Endodermal cell (in vitro differentiated cells): Measurements from ENCODE around the gene CHRM2. TPM values are rescaled to one million over a fixed set of nuclear protein-coding genes. Genes with fewer than 3 reads are reported as not detected.

Source experiments
- DNase-seq: peaks from one replicate; pipeline ENCODE4 v3.0.0-alpha.2; 2017
- H3K27ac ChIP-seq: 2 replicates; pipeline ENCODE4 v1.5.1; 2013; ENCODE audit warnings: mild to moderate bottlenecking, low read depth, low read length, moderate library complexity
- H3K27me3 ChIP-seq: 2 replicates; pipeline ENCODE4 v1.6.1; 2013; ENCODE audit warnings: mild to moderate bottlenecking, low read length, moderate library complexity; ENCODE audit not compliant: insufficient read depth, control insufficient read depth, poor library complexity, severe bottlenecking
- H3K36me3 ChIP-seq: 2 replicates; pipeline ENCODE4 v1.7.0; 2013; ENCODE audit warnings: mild to moderate bottlenecking, low read length, moderate library complexity; ENCODE audit not compliant: control insufficient read depth, insufficient read depth
- H3K4me1 ChIP-seq: one replicate; pipeline ENCODE4 v1.7.0; 2013; ENCODE audit warnings: low read length; ENCODE audit not compliant: control insufficient read depth, insufficient read depth
- H3K4me3 ChIP-seq: 2 replicates; pipeline ENCODE4 v1.5.1; 2013; ENCODE audit warnings: mild to moderate bottlenecking, low read length, moderate library complexity
- H3K9ac ChIP-seq: 2 replicates; pipeline ENCODE4 v1.6.1; 2013; ENCODE audit warnings: mild to moderate bottlenecking, low read length, moderate library complexity; ENCODE audit not compliant: poor library complexity, severe bottlenecking; ENCODE audit errors: extremely low read depth
- H3K9me3 ChIP-seq: 2 replicates; pipeline ENCODE4 v1.6.1; 2013; ENCODE audit warnings: mild to moderate bottlenecking, low read length, moderate library complexity; ENCODE audit not compliant: control insufficient read depth
- H3K27ac Mint-ChIP-seq: 2 replicates; pipeline ENCODE4 v1.8.0; 2020; ENCODE audit warnings: mixed read lengths
- H3K27me3 Mint-ChIP-seq: 2 replicates; pipeline ENCODE4 v1.8.0; 2021; ENCODE audit warnings: mild to moderate bottlenecking, mixed read lengths; ENCODE audit not compliant: insufficient read depth
- H3K36me3 Mint-ChIP-seq: 2 replicates; pipeline ENCODE4 v1.8.0; 2020; ENCODE audit warnings: low read depth, mixed read lengths
- H3K4me1 Mint-ChIP-seq: 2 replicates; pipeline ENCODE4 v1.8.0; 2020; ENCODE audit warnings: mixed read lengths
- H3K4me3 Mint-ChIP-seq: 2 replicates; pipeline ENCODE4 v1.8.0; 2020; ENCODE audit warnings: mild to moderate bottlenecking, moderate library complexity, mixed read lengths
- H3K9me3 Mint-ChIP-seq: 2 replicates; pipeline ENCODE4 v1.8.0; 2020; ENCODE audit warnings: mild to moderate bottlenecking, mixed read lengths
- CTCF ChIP-seq: fragments of 200-600 bp; sonication (generic); conservative IDR thresholded peaks from 2 replicates; pipeline ENCODE4 v1.5.0; 2021; ENCODE audit warnings: antibody characterized with exemption, mild to moderate bottlenecking
- WGBS, 2 experiments: methylation state at CpG; one replicate each; pipeline versions ENCODE4 v1.1.5 to v1.1.7; 2013; ENCODE audit warnings: missing lambda C conversion rate in 2 of 2, mixed read lengths in 1 of 2; ENCODE audit not compliant: insufficient coverage in 1 of 2, insufficient read length in 1 of 2; 5-methylcytosine and 5-hydroxymethylcytosine counted together
- total RNA-seq, 2 donors: library from RNA; stranded (reverse); fragmentation: NEBNext Ultra II Directional in 1 of 2; extraction: Animal tissue kit (Norgen Biotek cat#: 25700) in 1 of 2; gene quantifications; 2 replicates in 1 of 2; 3 replicates in 1 of 2; pipeline ENCODE4 v1.2.1, GENCODE V29; 2021

Gene CHRM2
- total RNA-seq, 2 donors from 2014 or later = not detected

- H3K27me3 Mint-ChIP-seq = no peaks in the 10 kb centered on the region
- no peak overlapping the region for H3K9ac ChIP-seq
- H3K4me1 Mint-ChIP-seq = peaks cover 49% of the 10 kb centered on the region
- DNase-seq = no peak
- H3K4me1 ChIP-seq = peaks cover 17% of the 10 kb centered on the region
- H3K36me3 ChIP-seq = no peaks in the 10 kb centered on the region
- no peaks in the 10 kb centered on the region for H3K9me3 Mint-ChIP-seq
- no peaks in the 10 kb centered on the region for H3K9me3 ChIP-seq
- H3K4me3 ChIP-seq = no peak overlapping the region
- no peak for TF ChIP-seq CTCF
- no peak overlapping the region for H3K27ac ChIP-seq
- H3K4me3 Mint-ChIP-seq = no peak overlapping the region
- 83 to 92% methylated on average over 1 to 3 of the region's 3 CpGs for WGBS, 2 experiments
- no peak overlapping the region for H3K27ac Mint-ChIP-seq
- H3K36me3 Mint-ChIP-seq = no peaks in the 10 kb centered on the region
- H3K27me3 ChIP-seq = no peaks in the 10 kb centered on the region
These were observed 133.0 kb downstream of the CHRM2 start for GRCh38 chr7:137001478-137001877.

GRCh38 chr7:137003086-137003485, 134.6 kb downstream of the CHRM2 start:
- 91 to 94% methylated on average over 2 of the region's 2 CpGs for WGBS, 2 experiments
- peaks cover 59% of the 10 kb centered on the region for H3K4me1 Mint-ChIP-seq
- H3K9me3 ChIP-seq = no peaks in the 10 kb centered on the region
- no peaks in the 10 kb centered on the region for H3K27me3 ChIP-seq
- no peak overlapping the region for H3K9ac ChIP-seq
- H3K27me3 Mint-ChIP-seq = no peaks in the 10 kb centered on the region
- H3K4me3 ChIP-seq = no peak overlapping the region
- no peak overlapping the region for H3K27ac ChIP-seq
- TF ChIP-seq CTCF = no peak
- no peak overlapping the region for H3K4me3 Mint-ChIP-seq
- no peak for DNase-seq
- no peak overlapping the region for H3K27ac Mint-ChIP-seq
- no peaks in the 10 kb centered on the region for H3K36me3 Mint-ChIP-seq
- H3K36me3 ChIP-seq = no peaks in the 10 kb centered on the region
- H3K4me1 ChIP-seq = peaks cover 17% of the 10 kb centered on the region
- no peaks in the 10 kb centered on the region for H3K9me3 Mint-ChIP-seq

DNA sequence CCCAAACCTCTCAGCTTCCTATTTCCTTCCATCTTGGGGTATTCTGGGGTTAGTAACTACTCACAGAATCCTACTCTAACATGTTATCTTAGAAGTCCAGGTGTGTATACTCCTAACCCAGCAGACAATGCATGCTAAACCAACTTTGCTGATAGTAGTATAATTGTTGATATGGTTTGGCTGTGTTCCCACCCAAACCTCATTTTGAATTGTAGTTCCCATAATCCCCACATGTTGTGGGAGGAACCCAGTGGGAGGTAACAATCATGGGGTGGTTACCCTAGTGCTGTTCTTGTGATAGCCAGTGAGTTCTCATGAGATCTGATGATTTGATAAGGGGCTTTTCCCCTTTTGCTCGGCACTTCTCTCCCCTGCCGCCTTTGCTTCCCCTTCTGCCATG, 135.1 kb downstream of the CHRM2 start:
- no peaks in the 10 kb centered on the region for H3K36me3 Mint-ChIP-seq
- H3K4me3 ChIP-seq = no peak overlapping the region
- no peak overlapping the region for H3K27ac Mint-ChIP-seq
- peak; percentile 63 for DNase-seq
- WGBS, 2 experiments = 53 to 72% methylated on average over 2 of the region's 2 CpGs
- H3K27me3 Mint-ChIP-seq = no peaks in the 10 kb centered on the region
- H3K9me3 Mint-ChIP-seq = no peaks in the 10 kb centered on the region
- H3K4me1 ChIP-seq = peaks cover 17% of the 10 kb centered on the region
- H3K4me3 Mint-ChIP-seq = no peak overlapping the region
- no peak overlapping the region for H3K9ac ChIP-seq
- no peak for TF ChIP-seq CTCF
- H3K27me3 ChIP-seq = no peaks in the 10 kb centered on the region
- peaks cover 58% of the 10 kb centered on the region for H3K4me1 Mint-ChIP-seq
- H3K9me3 ChIP-seq = no peaks in the 10 kb centered on the region
- H3K36me3 ChIP-seq = no peaks in the 10 kb centered on the region
- no peak overlapping the region for H3K27ac ChIP-seq
